Measurements from ENCODE around the gene PORCN.

The PORCN gene

GRCh38 chrX:48560681-48561080, 51.9 kb downstream of the PORCN start:
- no peak for ATAC-seq
- DNase-seq, result no peak
- no peak overlapping the region for H3K27ac Mint-ChIP-seq
- H3K4me3 Mint-ChIP-seq, result no peak overlapping the region
- no peaks in the 10 kb centered on the region for H3K9me3 Mint-ChIP-seq
- no peaks in the 10 kb centered on the region for H3K27me3 Mint-ChIP-seq
- H3K4me1 Mint-ChIP-seq, result peaks cover 3% of the 10 kb centered on the region
- H3K36me3 Mint-ChIP-seq (ENCODE audit: low read depth), result peaks cover 15% of the 10 kb centered on the region

- H3K4me1 Mint-ChIP-seq, result peaks cover 13% of the 10 kb centered on the region
- peaks cover 3% of the 10 kb centered on the region for H3K36me3 Mint-ChIP-seq (ENCODE audit: low read depth)
- no peaks in the 10 kb centered on the region for H3K27me3 Mint-ChIP-seq
- DNase-seq, result no peak
- H3K9me3 Mint-ChIP-seq, result no peaks in the 10 kb centered on the region
- H3K27ac Mint-ChIP-seq, result no peak overlapping the region
- ATAC-seq, result peak; percentile 64
- H3K4me3 Mint-ChIP-seq, result no peak overlapping the region
Measured at GRCh38 chrX:48569958-48570357, 61.2 kb downstream of the PORCN start.

All from activated naive CD8-positive, alpha-beta T cell treated with anti-CD3 and anti-CD28 coated beads, Interleukin-2, amount 50 U/mL, for 24 hours (primary cell).